Erythroblast (primary cell): ENCODE measurements around the gene OS9.

ENCODE experiments used
- GATA1 ChIP-seq: IDR thresholded peaks from 2 replicates; pipeline ENCODE4 v1.6.1; 2011; ENCODE audit warnings: low read depth, mild to moderate bottlenecking, control low read depth, low read length, moderate library complexity
- POLR2A ChIP-seq: IDR thresholded peaks from 2 replicates; pipeline ENCODE4 v1.6.1; 2011; ENCODE audit warnings: mild to moderate bottlenecking, low read length

GRCh38 chr12:57770734-57771133 lies 76.8 kb downstream of the OS9 start:
- TF ChIP-seq POLR2A (no peak), GATA1 (no peak)
